Heart left ventricle (tissue), 16 donors: ENCODE data around the gene CAMK2B. TPM values are rescaled to one million over a fixed set of nuclear protein-coding genes. Genes with fewer than 3 reads are reported as not detected.

Experiments used
- ATAC-seq, 4 donors: fragments of 200-7000 bp; cut with Tn5 transposase; one replicate each; pipeline ENCODE4 v1.9.1; 2020 to 2022; ENCODE audit warnings: moderate library complexity in 4 of 4, mild to moderate bottlenecking in 3 of 4, moderate number of reproducible peaks in 1 of 4
- DNase-seq, 5 donors: peaks; one replicate each; pipeline ENCODE4 v3.0.0-alpha.2; 2020
- H3K27ac ChIP-seq, 12 donors: fragments of 200-600 bp; sonication (generic) in 4 of 12; one replicate each; pipeline versions ENCODE4 v1.5.0 to v1.8.0; 2016 to 2022; ENCODE audit warnings: mild to moderate bottlenecking in 2 of 12
- H3K27me3 ChIP-seq, 9 donors: fragments of 200-600 bp; sonication (generic) in 2 of 9; one replicate each; pipeline versions ENCODE4 v1.5.1 to v1.8.0; 2016 to 2022; ENCODE audit warnings: mild to moderate bottlenecking in 3 of 9
- H3K36me3 ChIP-seq, 9 donors: fragments of 200-600 bp; sonication (generic) in 2 of 9; one replicate each; pipeline versions ENCODE4 v1.5.0 to v1.8.0; 2018 to 2022; ENCODE audit warnings: mild to moderate bottlenecking in 2 of 9
- H3K4me1 ChIP-seq, 12 donors: fragments of 200-600 bp; sonication (generic) in 4 of 12; one replicate each; pipeline versions ENCODE4 v1.5.0 to v1.8.0; 2016 to 2022; ENCODE audit warnings: mild to moderate bottlenecking in 3 of 12
- H3K4me3 ChIP-seq, 12 donors: fragments of 200-600 bp; sonication (generic) in 4 of 12; one replicate each; pipeline versions ENCODE4 v1.5.0 to v1.8.0; 2017 to 2022; ENCODE audit warnings: mild to moderate bottlenecking in 9 of 12, moderate library complexity in 4 of 12
- H3K9me3 ChIP-seq, 12 donors: fragments of 200-600 bp; sonication (generic) in 4 of 12; one replicate each; pipeline versions ENCODE4 v1.5.0 to v1.8.0; 2016 to 2022; ENCODE audit warnings: mild to moderate bottlenecking in 1 of 12
- CTCF ChIP-seq, 12 donors: fragments of 200-600 bp; sonication (generic) in 4 of 12; IDR thresholded peaks; one replicate each; pipeline versions ENCODE4 v1.5.0 to v1.8.0; 2018 to 2022; ENCODE audit warnings: antibody characterized with exemption in 12 of 12, mild to moderate bottlenecking in 5 of 12
- POLR2A ChIP-seq, 2 donors: fragments of 450-650 bp; IDR thresholded peaks; one replicate each; pipeline ENCODE4 v1.6.1; 2017; ENCODE audit warnings: antibody characterized with exemption in 2 of 2, mild to moderate bottlenecking in 2 of 2, moderate library complexity in 2 of 2
- WGBS, 4 donors: extraction: QIAGEN DNeasy Blood & Tissue Kit in 2 of 4; methylation state at CpG; one replicate each; pipeline versions ENCODE4 v1.1.5 to v1.1.7; 2013 to 2018; 5-methylcytosine and 5-hydroxymethylcytosine counted together
- intact Hi-C, 10 donors: fragments of 100-400 bp; cut with DNase I; formaldehyde crosslinking; loops; one replicate each; pipeline versions ENCODE4 v1.11.1 to v1.14.2; 2022
- polyA plus RNA-seq, 2 donors: library from polyadenylated mRNA; stranded (reverse); fragments of 200-250 nt; gene quantifications; one replicate each; pipeline ENCODE4 v1.2.3, GENCODE V29; 2013
- total RNA-seq, 9 donors: library from RNA; depleted of rRNA in 2 of 9; stranded (reverse); fragments of >200 nt in 2 of 9; fragmentation: NEBNext Ultra II Directional in 3 of 9; extraction: Animal tissue kit (Norgen Biotek cat#: 25700) in 3 of 9; gene quantifications; one replicate each; pipeline versions ENCODE4 v1.1.0 to v1.2.4, GENCODE V29; 2016 to 2023
- donor health status: ischemic (EF 13 %, LVEDD 7.1; RV severe dilation, severe dysfunction).
- donor health status: healthy with polysubstance abuse.
- donor health status: DM: no; HTN: yes; CAD: no.
- donor health status: DM: no; HTN: no; CAD: no.
- donor health status: ischemic (EF 25% LVEDD 6.9; RV normal size, moderate dysfunction).
- donor health status: ischemic (EF 25% LVEDD 5.7; RV mildly dilated, moderate dysfunction).
- donor health status: healthy.
- donor health status: DM: yes; HTN: yes; CAD: no.
- donor health status: ischemic (EF 35%, LVEDD 5.7; RV mildly dilated, moderate dysfunction).
- donor health status: nonischemic (EF 11% LVEDD 7.7; RV severe dilation, severe dysfunction).
- donor health status: DM: yes; HTN: yes; CAD: no.
- donor health status: PGD.
- donor health status: ischemic (EF 29% LVEDD 5.4; RV normal size, mild dysfunction).
- donor health status: nonischemic (EF 23%, LVEDD 6.1; RV moderate dilation, normal function).

Gene CAMK2B
- total and polyA plus RNA-seq, 11 donors, result 35.7 to 141 (median 103) TPM

DNA sequence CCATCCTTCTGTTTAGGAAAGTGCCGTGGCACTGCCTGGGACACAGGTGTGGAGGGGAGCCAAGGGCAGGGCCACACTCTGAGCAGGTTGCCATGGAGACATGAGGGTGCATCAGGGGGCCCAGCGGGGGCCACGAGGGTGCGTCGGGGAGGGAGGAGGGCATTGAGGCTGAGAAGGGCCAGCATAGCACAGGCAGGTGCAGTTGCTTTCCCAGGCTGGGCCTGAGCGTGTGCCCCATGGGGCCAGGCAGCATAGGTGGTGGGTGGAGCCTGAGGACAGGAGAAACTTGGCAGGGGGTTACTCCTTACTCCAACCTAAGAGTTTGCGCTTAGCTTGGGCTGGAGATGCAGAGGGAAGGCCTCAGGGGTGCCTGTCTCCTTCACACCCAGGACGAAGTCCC lies 109.4 kb downstream of the CAMK2B start:
- Histone ChIP-seq H3K9me3 (no peaks in the 10 kb centered on the region), H3K4me3 (no peak overlapping the region), H3K27me3 (no peaks in the 10 kb centered on the region), H3K36me3 (peaks cover 0 to 37% (median 25%) of the 10 kb centered on the region in 9 donors), H3K27ac (no peak overlapping the region), H3K4me1 (peaks cover 0 to 3% (median 0%) of the 10 kb centered on the region in 12 donors)
- intact Hi-C loops, result no loop called here
- DNase-seq, result no peak
- WGBS, 4 donors, result 70 to 80% (median 76%) methylated on average over 8 of the region's 8 CpGs
- peak in 2 of 4 donors; percentile 3 to 5 for ATAC-seq
- TF ChIP-seq CTCF (IDR thresholded peaks at IDR 0.05) (no peak), POLR2A (IDR thresholded peaks at IDR 0.05) (no peak)

DNA sequence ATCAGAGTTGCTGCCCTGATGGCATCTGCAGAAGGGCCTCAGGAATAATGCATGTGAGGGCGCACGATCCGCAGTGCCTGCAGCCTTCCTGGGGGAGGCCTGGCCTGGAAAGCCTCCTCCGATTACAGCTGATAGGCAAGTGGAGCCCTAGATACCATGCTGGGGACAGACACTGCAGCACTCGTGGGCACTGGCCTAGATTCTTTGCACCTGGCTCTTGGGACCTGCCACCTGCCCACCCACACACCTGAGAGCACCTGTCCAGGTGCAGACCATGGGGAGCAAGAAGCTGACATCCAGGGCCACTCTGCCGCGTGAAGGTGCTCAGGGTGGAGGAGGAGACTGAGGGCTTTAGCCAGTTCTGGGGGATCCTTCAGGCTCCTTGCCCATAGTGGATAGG lies 109.9 kb downstream of the CAMK2B start:
- intact Hi-C loops, result no loop called here
- Histone ChIP-seq H3K27me3 (no peaks in the 10 kb centered on the region), H3K9me3 (no peaks in the 10 kb centered on the region), H3K36me3 (peaks cover 0 to 42% (median 30%) of the 10 kb centered on the region in 9 donors), H3K4me1 (peaks cover 0 to 3% (median 0%) of the 10 kb centered on the region in 12 donors), H3K27ac (no peak overlapping the region), H3K4me3 (no peak overlapping the region)
- WGBS, 4 donors, result 75 to 90% (median 80%) methylated on average over 6 to 7 of the region's 7 CpGs
- ATAC-seq (no peak), DNase-seq (peak in 1 of 5 donors; percentile 39)
- TF ChIP-seq CTCF (IDR thresholded peaks at IDR 0.05) (no peak), POLR2A (IDR thresholded peaks at IDR 0.05) (no peak)

- intact Hi-C loops, result no loop called here
- H3K4me1 ChIP-seq, result peaks cover 0 to 3% (median 0%) of the 10 kb centered on the region in 12 donors
- H3K9me3 ChIP-seq, result no peaks in the 10 kb centered on the region
- no peak overlapping the region for H3K4me3 ChIP-seq
- 75 to 80% (median 79%) methylated on average over 9 of the region's 9 CpGs for WGBS, 4 donors
- peaks cover 0 to 51% (median 46%) of the 10 kb centered on the region in 9 donors for H3K36me3 ChIP-seq
- no peaks in the 10 kb centered on the region for H3K27me3 ChIP-seq
- no peak overlapping the region for H3K27ac ChIP-seq
- no peak for ATAC-seq
- DNase-seq, result no peak
- TF ChIP-seq CTCF (IDR thresholded peaks at IDR 0.05), result no peak
- TF ChIP-seq POLR2A (IDR thresholded peaks at IDR 0.05), result no peak
Observed at GRCh38 chr7:44213877-44214388, 111.5 kb downstream of the CAMK2B start.

DNA sequence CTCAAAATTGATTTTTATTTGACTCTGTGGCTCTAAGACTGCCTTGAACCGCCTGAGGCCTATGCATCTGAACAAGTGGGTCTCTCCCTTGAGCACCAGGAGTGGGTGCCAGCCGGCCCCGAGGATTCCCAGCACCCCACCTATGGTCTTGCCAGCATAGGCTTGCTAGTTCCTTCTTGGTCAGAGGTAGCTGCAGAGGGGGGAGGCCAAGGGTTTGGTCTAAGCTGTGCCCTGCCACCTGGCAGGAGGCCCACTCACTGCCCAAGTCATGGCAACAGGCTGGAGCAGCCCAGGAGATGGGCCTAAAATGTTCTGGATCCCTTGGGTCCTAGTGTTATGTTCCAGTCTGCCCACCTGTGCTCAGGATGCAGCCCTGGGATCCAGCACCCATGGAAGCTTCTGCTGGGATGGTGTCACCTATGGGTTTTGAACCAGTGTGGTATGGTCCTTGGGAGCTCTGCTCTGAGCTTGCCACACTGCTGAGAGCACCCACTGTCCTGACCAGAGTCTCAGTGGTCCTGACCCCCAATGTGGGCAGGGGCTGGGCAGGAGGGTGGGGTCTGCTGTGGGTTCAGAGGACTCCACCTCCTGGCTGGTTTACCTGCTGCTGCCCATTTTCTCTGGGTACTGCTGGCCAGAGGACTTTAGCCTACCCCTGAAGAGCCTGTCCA lies 112.1 kb downstream of the CAMK2B start:
- Histone ChIP-seq H3K9me3 (no peaks in the 10 kb centered on the region), H3K4me1 (peaks cover 0 to 3% (median 0%) of the 10 kb centered on the region in 12 donors), H3K27ac (no peak overlapping the region), H3K4me3 (no peak overlapping the region), H3K27me3 (no peaks in the 10 kb centered on the region), H3K36me3 (peaks cover 0 to 56% (median 52%) of the 10 kb centered on the region in 9 donors)
- 90 to 97% (median 93%) methylated on average over 3 of the region's 3 CpGs; no CpG with 5 or more reads in 1 of the 4 donors for WGBS, 4 donors
- intact Hi-C loops, result no loop called here
- ATAC-seq, result peak in 2 of 4 donors; percentile 2 to 4
- DNase-seq, result peak in 1 of 5 donors; percentile 54
- TF ChIP-seq POLR2A (IDR thresholded peaks at IDR 0.05) (no peak), CTCF (IDR thresholded peaks at IDR 0.05) (no peak)
